Activated CD4-positive, alpha-beta T cell treated with anti-CD3 and anti-CD28 coated beads for 1 hour (primary cell): ENCODE data around the gene BRPF1.

Source experiments
- DNase-seq: peaks from one replicate; pipeline ENCODE4 v3.0.0-alpha.2; 2020

The BRPF1 gene

DNA sequence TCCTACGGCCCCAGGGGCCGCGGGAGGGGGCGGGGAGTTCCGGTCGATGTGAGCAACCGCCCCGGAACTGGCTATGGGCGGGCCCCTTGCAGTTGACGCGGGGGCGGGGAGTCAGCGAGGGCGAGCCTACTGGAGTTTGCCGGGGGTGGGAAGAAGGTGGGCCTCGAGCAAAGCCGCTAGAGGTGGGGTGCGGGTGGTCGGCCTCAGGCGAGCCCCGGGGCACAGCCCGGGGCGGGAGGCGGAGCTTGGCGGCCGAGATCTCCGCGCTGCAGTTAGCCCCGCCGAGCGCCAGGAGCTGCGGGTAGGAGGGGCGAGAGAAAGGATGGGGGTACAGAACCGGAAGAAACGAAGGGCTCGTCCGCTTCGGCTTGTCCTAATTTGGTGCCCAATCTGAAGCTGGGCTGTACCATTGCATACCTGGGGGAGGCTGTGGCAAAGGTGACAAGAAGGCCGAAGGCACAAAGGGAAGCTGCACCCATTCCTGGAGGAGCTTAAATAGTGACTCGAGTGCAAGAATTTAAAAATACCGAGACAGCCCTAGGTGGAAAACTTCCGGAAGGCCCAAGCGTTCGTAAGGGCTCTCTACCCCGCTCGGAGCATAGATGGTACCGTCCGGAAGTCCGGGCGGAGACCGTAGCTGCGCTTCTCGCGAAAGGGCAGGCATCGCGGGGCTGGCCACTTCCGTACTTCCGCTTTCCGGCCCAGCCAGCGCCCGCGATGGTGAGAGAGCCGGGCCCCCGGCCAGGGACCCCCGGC is 61.0 kb downstream of the BRPF1 start, which contains the start of the genes ARPC4 and TADA3:
Gene ARPC4, plus strand, starts transcription at position 678 of the 756 bp plus-strand sequence. Its CDS starts 40 bp downstream, at position 718.
Gene TADA3, minus strand, starts transcription at position 69 of the 756 bp plus-strand sequence. CDS start 1,007 bp downstream, outside the sequence.
- peak; percentile 88 for DNase-seq

GRCh38 chr3:9793161-9793781 is 61.7 kb downstream of the BRPF1 start:
- peak; percentile 19 for DNase-seq

DNA sequence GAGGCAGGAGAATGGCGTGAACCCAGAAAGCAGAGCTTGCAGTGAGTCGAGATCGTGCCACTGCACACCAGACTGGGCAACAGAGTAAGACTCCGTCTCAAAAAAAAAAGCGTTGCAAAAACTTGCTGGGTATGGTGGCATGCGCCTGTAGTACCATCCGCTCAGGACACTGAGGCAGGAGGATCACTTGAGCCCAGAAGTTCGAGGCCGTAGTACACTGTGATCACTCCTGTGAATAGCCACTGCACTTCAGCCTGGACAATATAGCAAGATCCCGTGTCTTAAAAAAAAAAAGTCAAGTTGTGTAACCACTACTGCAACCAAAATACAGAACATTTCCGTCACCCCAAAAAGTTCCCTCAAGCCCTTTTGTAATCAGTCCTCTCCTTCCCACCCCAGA is 62.9 kb downstream of the BRPF1 start:
- DNase-seq, result no peak

- no peak for DNase-seq
These were observed 63.7 kb downstream of the BRPF1 start for GRCh38 chr3:9795207-9795606.

DNA sequence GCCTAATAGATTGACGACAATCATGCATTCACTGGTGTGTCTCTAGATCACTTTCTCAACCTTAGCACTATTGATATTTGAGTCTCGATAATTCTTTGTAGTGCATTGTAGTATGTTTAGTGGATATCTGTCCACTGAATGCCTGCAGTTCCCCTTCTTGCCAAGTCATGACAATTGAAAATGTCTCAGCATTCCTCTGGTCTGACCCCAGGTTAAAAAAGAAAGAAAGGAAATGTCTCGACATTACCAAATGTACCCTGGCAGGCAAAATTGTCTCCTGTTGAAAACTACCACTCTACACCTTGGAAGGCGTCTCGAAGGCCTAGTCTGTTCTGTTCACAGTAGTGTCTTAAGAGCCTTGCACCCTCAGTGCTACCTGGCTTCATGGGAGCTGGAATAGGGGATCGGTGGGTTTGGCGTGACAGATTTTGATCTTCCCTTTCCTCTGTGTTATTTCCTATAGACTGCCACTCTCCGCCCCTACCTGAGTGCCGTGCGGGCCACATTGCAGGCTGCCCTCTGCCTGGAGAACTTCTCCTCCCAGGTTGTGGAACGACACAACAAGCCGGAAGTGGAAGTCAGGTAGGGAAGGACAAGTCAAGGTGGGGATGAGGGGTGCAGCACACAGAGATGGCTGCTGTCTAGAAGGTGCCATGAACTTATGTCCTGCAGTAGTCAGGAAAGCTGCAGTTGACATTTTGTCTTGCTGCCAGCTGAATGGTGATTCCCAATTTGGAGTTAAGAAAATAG is 65.8 kb downstream of the BRPF1 start:
- no peak for DNase-seq
